Neural cell (in vitro differentiated cells): ENCODE data around the gene KCNJ6. TPM values are rescaled to one million over a fixed set of nuclear protein-coding genes. Genes with fewer than 3 reads are reported as not detected.

ENCODE experiments used
- H2AFZ ChIP-seq: fragments of 200-600, 300-800 bp; sonication (generic), shearing (Covaris generic); 2 replicates; pipeline ENCODE4 v1.6.0; 2014; ENCODE audit warnings: low read depth, mild to moderate bottlenecking, antibody characterized with exemption, low read length, moderate library complexity
- H3F3A ChIP-seq: fragments of 200-600 bp; shearing (Covaris generic); 2 replicates; pipeline ENCODE4 v1.6.1; 2016; ENCODE audit warnings: mild to moderate bottlenecking, moderate library complexity, mixed read lengths, antibody characterized with exemption, low read length; ENCODE audit not compliant: insufficient read depth, poor library complexity, severe bottlenecking
- H3K27ac ChIP-seq: fragments of 200-600, 300-800 bp; sonication (generic), shearing (Covaris generic); 2 replicates; pipeline ENCODE4 v1.5.1; 2014; ENCODE audit warnings: mild to moderate bottlenecking, low read length, moderate library complexity
- H3K27me3 ChIP-seq: fragments of 300-800, 200-600 bp; sonication (generic), shearing (Covaris generic); 2 replicates; pipeline ENCODE4 v1.6.0; 2014; ENCODE audit warnings: mild to moderate bottlenecking, low read depth, low read length, moderate library complexity; ENCODE audit not compliant: insufficient read depth
- H3K36me3 ChIP-seq: fragments of 300-800, 200-600 bp; sonication (generic), shearing (Covaris generic); 2 replicates; pipeline ENCODE4 v1.5.1; 2014; ENCODE audit warnings: mild to moderate bottlenecking, antibody characterized with exemption, low read length, moderate library complexity; ENCODE audit not compliant: insufficient read depth
- H3K4me2 ChIP-seq: fragments of 300-800, 200-600 bp; sonication (generic), shearing (Covaris generic); 2 replicates; pipeline ENCODE4 v1.6.0; 2014; ENCODE audit warnings: mild to moderate bottlenecking, low read length
- H3K4me3 ChIP-seq: fragments of 300-800, 200-600 bp; sonication (generic), shearing (Covaris generic); 2 replicates; pipeline ENCODE4 v1.5.1; 2014; ENCODE audit warnings: mild to moderate bottlenecking, low read length, moderate library complexity
- H3K79me2 ChIP-seq: fragments of 200-600 bp; shearing (Covaris generic); replicated peaks from 2 replicates; pipeline ENCODE4 v1.6.0; 2014; ENCODE audit warnings: mild to moderate bottlenecking, low read length, moderate library complexity; ENCODE audit not compliant: insufficient read depth
- H3K9ac ChIP-seq: fragments of 300-800, 200-600 bp; sonication (generic), shearing (Covaris generic); 2 replicates; pipeline ENCODE4 v1.6.1; 2016; ENCODE audit warnings: mild to moderate bottlenecking, low read length, mixed read lengths
- H3K9me2 ChIP-seq: fragments of 200-600 bp; shearing (Covaris generic); 2 replicates; pipeline ENCODE4 v1.6.1; 2016; ENCODE audit warnings: mild to moderate bottlenecking, low read length, mixed read lengths; ENCODE audit not compliant: insufficient read depth
- H3K9me3 ChIP-seq: fragments of 200-600, 300-800 bp; sonication (generic), shearing (Covaris generic); 2 replicates; pipeline ENCODE4 v1.6.1; 2016; ENCODE audit warnings: mild to moderate bottlenecking, mixed run types, low read length, moderate library complexity, mixed read lengths
- H4K20me1 ChIP-seq: fragments of 200-600 bp; shearing (Covaris generic); 2 replicates; pipeline ENCODE4 v1.6.1; 2016; ENCODE audit warnings: mild to moderate bottlenecking, mixed run types; ENCODE audit not compliant: insufficient read depth
- EP300 ChIP-seq: fragments of 450-650 bp; conservative IDR thresholded peaks from 2 replicates; pipeline ENCODE4 v1.6.1; 2014; ENCODE audit warnings: antibody characterized with exemption, mild to moderate bottlenecking, moderate library complexity; ENCODE audit not compliant: poor library complexity, severe bottlenecking
- EZH2 ChIP-seq: fragments of 200-600, 300-800 bp; shearing (Covaris generic), sonication (generic); IDR thresholded peaks from 2 replicates; pipeline ENCODE4 v1.6.1; 2014; ENCODE audit warnings: antibody characterized with exemption, low read length, borderline replicate concordance, mild to moderate bottlenecking; ENCODE audit not compliant: insufficient read depth, poor library complexity, severe bottlenecking
- MXI1 ChIP-seq: fragments of 450-650 bp; conservative IDR thresholded peaks from 2 replicates; pipeline ENCODE4 v1.6.1; 2014; ENCODE audit warnings: antibody characterized with exemption, mild to moderate bottlenecking; ENCODE audit not compliant: poor library complexity, severe bottlenecking
- POLR2AphosphoS5 ChIP-seq: IDR thresholded peaks from 2 replicates; pipeline ENCODE4 v1.6.1; 2012
- RAD21 ChIP-seq: fragments of 450-650 bp; conservative IDR thresholded peaks from 2 replicates; pipeline ENCODE4 v1.6.1; 2014; ENCODE audit warnings: antibody characterized with exemption, mild to moderate bottlenecking, moderate library complexity
- SMC3 ChIP-seq: fragments of 450-650 bp; conservative IDR thresholded peaks from 2 replicates; pipeline ENCODE4 v1.6.1; 2014; ENCODE audit warnings: antibody characterized with exemption, mild to moderate bottlenecking, moderate library complexity; ENCODE audit not compliant: poor library complexity
- TAF1 ChIP-seq: IDR thresholded peaks from 2 replicates; pipeline ENCODE4 v1.6.1; 2012; ENCODE audit warnings: low read depth
- polyA plus RNA-seq: library from polyadenylated mRNA; depleted of rRNA; stranded (reverse); fragments of >200 nt; gene quantifications from 2 replicates; pipeline ENCODE4 v1.2.3, GENCODE V29; 2014
- TF ChIP-seq, protein P1 (sequence below): IDR thresholded peaks from 2 replicates; pipeline ENCODE4 v1.6.1; 2012; ENCODE audit warnings: borderline replicate concordance
- TF ChIP-seq, protein P2 (sequence below): fragments of 450-650 bp; IDR thresholded peaks from 2 replicates; pipeline ENCODE4 v1.5.1; 2014; ENCODE audit warnings: antibody characterized with exemption, mild to moderate bottlenecking, moderate library complexity; ENCODE audit not compliant: poor library complexity, severe bottlenecking

Gene KCNJ6
- polyA plus RNA-seq, 1 donor from 2014 or later: 1.7 TPM

DNA sequence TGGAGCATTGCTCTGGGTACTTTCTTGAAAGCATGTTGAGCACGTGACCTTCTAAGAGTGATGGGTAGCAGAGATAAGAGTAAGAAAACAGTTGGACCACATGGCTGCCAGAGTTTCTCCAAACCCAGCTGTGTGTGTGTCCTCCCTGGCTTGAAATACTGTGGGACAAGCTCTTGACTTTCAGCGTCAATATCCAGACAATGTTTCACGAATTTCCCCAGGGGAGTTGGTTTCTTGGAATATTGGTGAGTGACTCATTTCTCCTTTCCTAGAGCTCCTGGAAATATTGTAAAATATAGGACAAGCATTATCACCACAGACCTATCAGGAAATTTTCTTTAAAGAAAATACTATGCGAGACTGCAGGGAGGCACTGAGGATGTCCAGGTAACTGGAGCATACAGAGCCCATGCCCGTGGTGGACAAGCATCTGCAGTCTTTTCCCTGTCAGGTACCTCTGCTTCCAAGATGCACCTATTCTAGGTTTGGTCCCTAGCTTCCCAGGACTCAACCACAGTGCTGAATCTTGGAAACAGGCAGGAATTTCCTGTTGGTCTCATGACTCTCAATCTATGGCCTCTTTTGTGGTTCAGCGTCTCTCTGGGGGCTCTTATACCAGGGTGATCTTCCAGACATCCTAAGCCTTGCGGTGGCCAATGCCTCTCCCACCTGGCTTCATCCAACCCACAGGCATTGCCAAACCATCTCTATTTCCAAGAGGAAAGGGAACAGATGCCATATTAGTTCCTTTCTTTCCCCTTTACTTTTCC is 67.4 kb downstream of the KCNJ6 start:
- Histone ChIP-seq H3K27me3 (no peaks in the 10 kb centered on the region), H3K79me2 (no peaks in the 10 kb centered on the region), H3F3A (no peaks in the 10 kb centered on the region), H3K9ac (no peak overlapping the region), H3K9me2 (no peaks in the 10 kb centered on the region), H3K27ac (no peak overlapping the region), H3K9me3 (no peaks in the 10 kb centered on the region), H4K20me1 (no peaks in the 10 kb centered on the region), H3K4me2 (no peak overlapping the region), H3K36me3 (no peaks in the 10 kb centered on the region), H2AFZ (no peak overlapping the region), H3K4me3 (no peak overlapping the region)
- no peak for TF ChIP-seq SMC3
- TF ChIP-seq, protein P1, sequence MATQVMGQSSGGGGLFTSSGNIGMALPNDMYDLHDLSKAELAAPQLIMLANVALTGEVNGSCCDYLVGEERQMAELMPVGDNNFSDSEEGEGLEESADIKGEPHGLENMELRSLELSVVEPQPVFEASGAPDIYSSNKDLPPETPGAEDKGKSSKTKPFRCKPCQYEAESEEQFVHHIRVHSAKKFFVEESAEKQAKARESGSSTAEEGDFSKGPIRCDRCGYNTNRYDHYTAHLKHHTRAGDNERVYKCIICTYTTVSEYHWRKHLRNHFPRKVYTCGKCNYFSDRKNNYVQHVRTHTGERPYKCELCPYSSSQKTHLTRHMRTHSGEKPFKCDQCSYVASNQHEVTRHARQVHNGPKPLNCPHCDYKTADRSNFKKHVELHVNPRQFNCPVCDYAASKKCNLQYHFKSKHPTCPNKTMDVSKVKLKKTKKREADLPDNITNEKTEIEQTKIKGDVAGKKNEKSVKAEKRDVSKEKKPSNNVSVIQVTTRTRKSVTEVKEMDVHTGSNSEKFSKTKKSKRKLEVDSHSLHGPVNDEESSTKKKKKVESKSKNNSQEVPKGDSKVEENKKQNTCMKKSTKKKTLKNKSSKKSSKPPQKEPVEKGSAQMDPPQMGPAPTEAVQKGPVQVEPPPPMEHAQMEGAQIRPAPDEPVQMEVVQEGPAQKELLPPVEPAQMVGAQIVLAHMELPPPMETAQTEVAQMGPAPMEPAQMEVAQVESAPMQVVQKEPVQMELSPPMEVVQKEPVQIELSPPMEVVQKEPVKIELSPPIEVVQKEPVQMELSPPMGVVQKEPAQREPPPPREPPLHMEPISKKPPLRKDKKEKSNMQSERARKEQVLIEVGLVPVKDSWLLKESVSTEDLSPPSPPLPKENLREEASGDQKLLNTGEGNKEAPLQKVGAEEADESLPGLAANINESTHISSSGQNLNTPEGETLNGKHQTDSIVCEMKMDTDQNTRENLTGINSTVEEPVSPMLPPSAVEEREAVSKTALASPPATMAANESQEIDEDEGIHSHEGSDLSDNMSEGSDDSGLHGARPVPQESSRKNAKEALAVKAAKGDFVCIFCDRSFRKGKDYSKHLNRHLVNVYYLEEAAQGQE: no peak
- TF ChIP-seq TAF1: no peak
- no peak for TF ChIP-seq POLR2AphosphoS5
- TF ChIP-seq EZH2: no peak
- TF ChIP-seq, protein P2, sequence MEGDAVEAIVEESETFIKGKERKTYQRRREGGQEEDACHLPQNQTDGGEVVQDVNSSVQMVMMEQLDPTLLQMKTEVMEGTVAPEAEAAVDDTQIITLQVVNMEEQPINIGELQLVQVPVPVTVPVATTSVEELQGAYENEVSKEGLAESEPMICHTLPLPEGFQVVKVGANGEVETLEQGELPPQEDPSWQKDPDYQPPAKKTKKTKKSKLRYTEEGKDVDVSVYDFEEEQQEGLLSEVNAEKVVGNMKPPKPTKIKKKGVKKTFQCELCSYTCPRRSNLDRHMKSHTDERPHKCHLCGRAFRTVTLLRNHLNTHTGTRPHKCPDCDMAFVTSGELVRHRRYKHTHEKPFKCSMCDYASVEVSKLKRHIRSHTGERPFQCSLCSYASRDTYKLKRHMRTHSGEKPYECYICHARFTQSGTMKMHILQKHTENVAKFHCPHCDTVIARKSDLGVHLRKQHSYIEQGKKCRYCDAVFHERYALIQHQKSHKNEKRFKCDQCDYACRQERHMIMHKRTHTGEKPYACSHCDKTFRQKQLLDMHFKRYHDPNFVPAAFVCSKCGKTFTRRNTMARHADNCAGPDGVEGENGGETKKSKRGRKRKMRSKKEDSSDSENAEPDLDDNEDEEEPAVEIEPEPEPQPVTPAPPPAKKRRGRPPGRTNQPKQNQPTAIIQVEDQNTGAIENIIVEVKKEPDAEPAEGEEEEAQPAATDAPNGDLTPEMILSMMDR: no peak
- TF ChIP-seq RAD21: no peak
- no peak for TF ChIP-seq EP300
- no peak for TF ChIP-seq MXI1

DNA sequence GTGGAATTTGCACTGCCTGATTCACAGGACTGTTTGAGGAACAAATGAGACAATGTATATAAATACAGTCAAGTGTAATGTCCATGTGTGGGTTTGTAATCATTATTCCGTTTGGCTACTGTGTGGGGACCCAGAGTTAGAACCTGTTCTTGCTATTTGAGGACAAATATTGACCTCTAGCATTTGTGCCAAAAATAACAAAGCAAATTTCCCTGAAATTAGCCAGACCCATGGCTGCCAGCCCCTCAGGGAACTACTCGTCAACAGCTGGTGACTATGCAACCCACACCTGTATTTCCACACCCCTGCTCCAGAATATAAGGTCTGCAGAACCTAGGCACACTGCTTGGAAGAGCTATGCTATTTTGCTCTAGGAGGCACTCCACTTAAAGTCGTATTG is 70.7 kb downstream of the KCNJ6 start:
- no peaks in the 10 kb centered on the region for H3K9me3 ChIP-seq
- H4K20me1 ChIP-seq: no peaks in the 10 kb centered on the region
- no peaks in the 10 kb centered on the region for H3K27me3 ChIP-seq
- no peaks in the 10 kb centered on the region for H3F3A ChIP-seq
- TF ChIP-seq, protein P1: no peak
- no peak for TF ChIP-seq MXI1
- TF ChIP-seq SMC3: no peak
- no peak for TF ChIP-seq EZH2
- TF ChIP-seq, protein P2: no peak
- no peak for TF ChIP-seq RAD21
- TF ChIP-seq EP300: no peak
- no peak for TF ChIP-seq POLR2AphosphoS5
- TF ChIP-seq TAF1: no peak
- H3K36me3 ChIP-seq: no peaks in the 10 kb centered on the region
- no peaks in the 10 kb centered on the region for H3K9me2 ChIP-seq
- H3K4me3 ChIP-seq: no peak overlapping the region
- H3K79me2 ChIP-seq: no peaks in the 10 kb centered on the region
- H3K9ac ChIP-seq: no peak overlapping the region
- H2AFZ ChIP-seq: no peak overlapping the region
- no peak overlapping the region for H3K27ac ChIP-seq
- no peak overlapping the region for H3K4me2 ChIP-seq
